AG04450 (cell line): ENCODE measurements around the gene PIGH. TPM values are rescaled to one million over a fixed set of nuclear protein-coding genes. Genes with fewer than 3 reads are reported as not detected.

ENCODE experiments used
- CTCF ChIA-PET: fragments of 300-600, 350-600 bp; formaldehyde crosslinking; extraction: SDS; loops from one replicate; lab custom pipeline; 2022; ENCODE audit warnings: antibody characterized with exemption, inconsistent platforms; lab: Charles Lee
- POLR2A ChIA-PET: fragments of 350-600 bp; formaldehyde crosslinking; extraction: SDS; loops from one replicate; lab custom pipeline; 2021; ENCODE audit warnings: antibody characterized with exemption, inconsistent platforms; lab: Yijun Ruan, JAX
- DNase-seq: peaks from one replicate; pipeline ENCODE4 v3.0.0-alpha.2; 2011; ENCODE audit warnings: low read depth, low spot score
- H3K27ac ChIP-seq: one replicate; pipeline ENCODE4 v1.5.1; 2012; ENCODE audit warnings: low read depth, low read length, control low read depth
- H3K27me3 ChIP-seq: one replicate; pipeline ENCODE4 v1.6.0; 2012; ENCODE audit warnings: low read length; ENCODE audit not compliant: control insufficient read depth, insufficient read depth
- H3K4me3 ChIP-seq: 2 replicates; pipeline ENCODE4 v1.5.1; 2011; ENCODE audit warnings: mild to moderate bottlenecking, low read depth, low read length, control low read depth
- H3K9me3 ChIP-seq: 2 replicates; pipeline ENCODE4 v1.5.1; 2012; ENCODE audit warnings: low read length; ENCODE audit not compliant: control insufficient read depth, insufficient read depth
- CTCF ChIP-seq: IDR thresholded peaks from 2 replicates; pipeline ENCODE4 v1.5.1; 2011; ENCODE audit warnings: low read depth, low read length, control low read depth, inconsistent platforms
- polyA plus RNA-seq: library from polyadenylated mRNA; depleted of rRNA; stranded (reverse); fragments of >200 nt; gene quantifications from 2 replicates; pipeline ENCODE4 v1.2.3, GENCODE V29; 2011; rRNA removed
- small RNA-seq: library from RNA; depleted of rRNA; stranded (forward); fragments of <200 nt; gene quantifications from one replicate; pipeline ENCODE3, GENCODE V24; 2012; ENCODE audit warnings: low read depth; ENCODE audit not compliant: insufficient read length

Gene PIGH
- polyA plus RNA-seq, 1 experiment = 17.6 TPM

- Histone ChIP-seq H3K27me3 (peaks cover 30% of the 10 kb centered on the region), H3K27ac (no peak overlapping the region), H3K9me3 (no peaks in the 10 kb centered on the region; the same call in 1 of the 2 replicates), H3K4me3 (no peak overlapping the region)
- CTCF ChIA-PET = interaction anchor here (1.4 to 1.6 kb wide), 2 partner anchors 15 to 29 kb away, joined by 6 read pairs; no protein-coding TSS in a partner anchor
- TF ChIP-seq CTCF = no peak
- POLR2A ChIA-PET = no interaction called here
- no peak for DNase-seq
These were observed 58.4 kb downstream of the PIGH start for GRCh38 chr14:67541448-67542387.

Small RNAs within 50 kb of the gene (small RNA-seq; reads per million reads assigned to genes)
- gene AL132640.3 (not detected), gene RF00019 (not detected)

Other genes starting within 250 kb of the PIGH start
- gene ATP6V1D, start 240.5 kb downstream of the PIGH start, polyA plus RNA-seq = 86.4 and 107 TPM in 2 replicates
- gene EIF2S1, start 239.9 kb downstream of the PIGH start, polyA plus RNA-seq = 105 and 149 TPM in 2 replicates
- gene PLEK2, start 188.1 kb downstream of the PIGH start, polyA plus RNA-seq = 1.5 and 1.6 TPM in 2 replicates
- 0.05 and 0.07 TPM in 2 replicates for gene TMEM229B, start 111.5 kb downstream of the PIGH start, polyA plus RNA-seq
- gene PLEKHH1, start 67.0 kb downstream of the PIGH start, polyA plus RNA-seq = 0.15 and 0.19 TPM in 2 replicates
- 2.6 TPM in 2 replicates for gene ARG2, start 19.7 kb upstream of the PIGH start, polyA plus RNA-seq
- gene VTI1B, start 74.4 kb upstream of the PIGH start, polyA plus RNA-seq = 110 and 127 TPM in 2 replicates
- gene RDH11, start 95.5 kb upstream of the PIGH start, polyA plus RNA-seq = 101 and 109 TPM in 2 replicates
- gene RDH12, start 101.6 kb upstream of the PIGH start, polyA plus RNA-seq = not detected in 2 replicates
- 12.2 and 18.4 TPM in 2 replicates for gene ZFYVE26, start 216.3 kb upstream of the PIGH start, polyA plus RNA-seq
- 6.6 and 7.6 TPM in 2 replicates for gene RAD51B, start 219.5 kb upstream of the PIGH start, polyA plus RNA-seq